Measurements from ENCODE around the gene SPON1.

DNA sequence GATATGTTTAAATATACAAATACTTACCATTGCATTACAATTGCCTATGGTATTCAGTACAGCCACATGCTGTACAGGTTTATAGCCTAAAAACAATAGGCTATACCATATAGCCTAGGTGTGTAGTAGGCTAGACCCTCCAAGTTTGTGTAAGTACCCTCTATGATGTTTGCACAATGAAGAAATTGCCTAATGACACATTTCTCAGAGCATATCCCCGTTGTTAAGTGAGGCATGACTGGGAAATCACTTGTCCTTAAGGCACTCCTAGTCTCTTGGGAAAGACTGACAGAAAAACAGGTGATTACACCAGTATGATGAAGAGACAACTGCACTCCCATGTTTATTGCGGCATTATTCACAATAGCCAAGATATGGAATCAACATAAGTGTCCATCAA, 187.2 kb downstream of the SPON1 start:
- TF ChIP-seq, protein P1, sequence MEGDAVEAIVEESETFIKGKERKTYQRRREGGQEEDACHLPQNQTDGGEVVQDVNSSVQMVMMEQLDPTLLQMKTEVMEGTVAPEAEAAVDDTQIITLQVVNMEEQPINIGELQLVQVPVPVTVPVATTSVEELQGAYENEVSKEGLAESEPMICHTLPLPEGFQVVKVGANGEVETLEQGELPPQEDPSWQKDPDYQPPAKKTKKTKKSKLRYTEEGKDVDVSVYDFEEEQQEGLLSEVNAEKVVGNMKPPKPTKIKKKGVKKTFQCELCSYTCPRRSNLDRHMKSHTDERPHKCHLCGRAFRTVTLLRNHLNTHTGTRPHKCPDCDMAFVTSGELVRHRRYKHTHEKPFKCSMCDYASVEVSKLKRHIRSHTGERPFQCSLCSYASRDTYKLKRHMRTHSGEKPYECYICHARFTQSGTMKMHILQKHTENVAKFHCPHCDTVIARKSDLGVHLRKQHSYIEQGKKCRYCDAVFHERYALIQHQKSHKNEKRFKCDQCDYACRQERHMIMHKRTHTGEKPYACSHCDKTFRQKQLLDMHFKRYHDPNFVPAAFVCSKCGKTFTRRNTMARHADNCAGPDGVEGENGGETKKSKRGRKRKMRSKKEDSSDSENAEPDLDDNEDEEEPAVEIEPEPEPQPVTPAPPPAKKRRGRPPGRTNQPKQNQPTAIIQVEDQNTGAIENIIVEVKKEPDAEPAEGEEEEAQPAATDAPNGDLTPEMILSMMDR (IDR thresholded peaks at IDR 0.05): no peak
- TF ChIP-seq POLR2A (IDR thresholded peaks at IDR 0.05) (no peak), POLR2AphosphoS5 (IDR thresholded peaks at IDR 0.05) (no peak), EP300 (IDR thresholded peaks at IDR 0.05) (no peak)

Data from suprapubic skin (tissue), 4 donors.